SW480 (cell line): ENCODE data around the gene CLTRN.
"Not testable (repeated sequence)": the region's sequence is repeated elsewhere in the genome, so short reads cannot be mapped to it uniquely, and the experiment has no call there.

ENCODE experiments used
- DNase-seq: peaks from one replicate; pipeline ENCODE4 v3.0.0-alpha.2; 2016; ENCODE audit warnings: low spot score

Gene CLTRN

GRCh38 chrX:15647510-15647909 lies 17.1 kb downstream of the CLTRN start:
- not testable (repeated sequence) for DNase-seq

- DNase-seq = no peak
Measured at GRCh38 chrX:15646543-15646942, 18.1 kb downstream of the CLTRN start.

GRCh38 chrX:15646031-15646430 lies 18.6 kb downstream of the CLTRN start:
- no peak for DNase-seq

GRCh38 chrX:15645266-15645665 lies 19.3 kb downstream of the CLTRN start:
- no peak for DNase-seq

- DNase-seq = no peak
Measured at GRCh38 chrX:15644560-15644872, 20.1 kb downstream of the CLTRN start.

GRCh38 chrX:15643786-15644559 lies 20.6 kb downstream of the CLTRN start:
- no peak for DNase-seq

GRCh38 chrX:15631637-15632036 lies 33.0 kb downstream of the CLTRN start:
- DNase-seq = no peak

GRCh38 chrX:15623054-15623453 lies 41.6 kb downstream of the CLTRN start:
- DNase-seq = no peak

GRCh38 chrX:15619053-15619755 lies 45.4 kb downstream of the CLTRN start:
- DNase-seq = peak; percentile 68

- DNase-seq = no peak
Measured at GRCh38 chrX:15617111-15617510, 47.5 kb downstream of the CLTRN start.

GRCh38 chrX:15616531-15616930 lies 48.1 kb downstream of the CLTRN start:
- DNase-seq = no peak

- DNase-seq = no peak
Measured at GRCh38 chrX:15607067-15607466, 57.5 kb downstream of the CLTRN start.

GRCh38 chrX:15606136-15606535 lies 58.5 kb downstream of the CLTRN start:
- DNase-seq = no peak

- DNase-seq = no peak
Measured at GRCh38 chrX:15605226-15605625, 59.4 kb downstream of the CLTRN start.

- no peak for DNase-seq
Measured at GRCh38 chrX:15602761-15603160, 61.8 kb downstream of the CLTRN start.

GRCh38 chrX:15601932-15602331 lies 62.7 kb downstream of the CLTRN start:
- DNase-seq = no peak

- DNase-seq = no peak
Measured at GRCh38 chrX:15600745-15601144, 63.9 kb downstream of the CLTRN start, which contains the start of gene ACE2. TSS of gene ACE2 (minus strand) at chrX:15600960. CDS start at chrX:15600911, 49 bp downstream.

GRCh38 chrX:15600049-15600448 lies 64.6 kb downstream of the CLTRN start:
- peak; percentile 10 for DNase-seq

- DNase-seq = no peak
Measured at GRCh38 chrX:15599461-15599860, 65.1 kb downstream of the CLTRN start.

GRCh38 chrX:15598026-15598425 lies 66.6 kb downstream of the CLTRN start:
- no peak for DNase-seq

GRCh38 chrX:15594371-15594770 lies 70.2 kb downstream of the CLTRN start:
- no peak for DNase-seq

GRCh38 chrX:15579778-15580747 lies 84.5 kb downstream of the CLTRN start:
- DNase-seq = no peak
